CD8-positive, alpha-beta memory T cell (primary cell): ENCODE data around the gene SMIM20. TPM values are rescaled to one million over a fixed set of nuclear protein-coding genes. Genes with fewer than 3 reads are reported as not detected.

Experiments
- CTCF ChIA-PET: fragments of 350-600 bp; sonication (Branson Sonifier 250); formaldehyde crosslinking; loops from one replicate; lab custom pipeline; 2021; ENCODE audit warnings: antibody characterized with exemption; lab: Charles Lee
- POLR2A ChIA-PET: fragments of 350-600 bp; sonication (Branson Sonifier 250); formaldehyde crosslinking; loops from one replicate; lab custom pipeline; 2021; ENCODE audit warnings: antibody characterized with exemption; lab: Charles Lee
- DNase-seq, 5 donors: peaks; one replicate each; pipeline versions ENCODE4 v3.0.0 to v3.0.0-alpha.2; 2020 to 2022; ENCODE audit warnings: mixed read lengths in 1 of 5
- H3K27ac ChIP-seq: one replicate; pipeline ENCODE4 v1.7.0; 2013; ENCODE audit warnings: low read depth, mild to moderate bottlenecking, low read length, moderate library complexity
- H3K27me3 ChIP-seq: 2 replicates; pipeline ENCODE4 v1.7.0; 2013; ENCODE audit warnings: low read length, mild to moderate bottlenecking; ENCODE audit not compliant: insufficient read depth, poor library complexity, severe bottlenecking
- H3K36me3 ChIP-seq: 2 replicates; pipeline ENCODE4 v1.7.0; 2013; ENCODE audit warnings: mild to moderate bottlenecking, low read length, moderate library complexity; ENCODE audit not compliant: insufficient read depth
- H3K4me1 ChIP-seq: 2 replicates; pipeline ENCODE4 v1.7.0; 2013; ENCODE audit warnings: mild to moderate bottlenecking, low read length, moderate library complexity; ENCODE audit not compliant: insufficient read depth
- H3K4me3 ChIP-seq: 2 replicates; pipeline ENCODE4 v1.7.0; 2013; ENCODE audit warnings: mild to moderate bottlenecking, low read length
- H3K9me3 ChIP-seq: 2 replicates; pipeline ENCODE4 v1.7.0; 2013; ENCODE audit warnings: mild to moderate bottlenecking, low read length
- H3K27ac Mint-ChIP-seq, 8 donors: one replicate each; pipeline ENCODE4 v1.8.0; 2020 to 2021; ENCODE audit warnings: mixed read lengths in 8 of 8, mild to moderate bottlenecking in 6 of 8, inconsistent platforms in 3 of 8, moderate library complexity in 3 of 8
- H3K27me3 Mint-ChIP-seq, 2 donors: one replicate each; pipeline ENCODE4 v1.8.0; 2020 to 2021; ENCODE audit warnings: mixed read lengths in 2 of 2, mild to moderate bottlenecking in 1 of 2, moderate library complexity in 1 of 2
- H3K36me3 Mint-ChIP-seq, 3 donors: one replicate each; pipeline ENCODE4 v1.8.0; 2020 to 2021; ENCODE audit warnings: mixed read lengths in 3 of 3, inconsistent platforms in 1 of 3, mild to moderate bottlenecking in 1 of 3
- H3K4me1 Mint-ChIP-seq, 3 donors: one replicate each; pipeline ENCODE4 v1.8.0; 2020 to 2021; ENCODE audit warnings: mixed read lengths in 3 of 3, inconsistent platforms in 1 of 3, mild to moderate bottlenecking in 1 of 3
- H3K4me3 Mint-ChIP-seq, 7 donors: one replicate each; pipeline ENCODE4 v1.8.0; 2020 to 2021; ENCODE audit warnings: mixed read lengths in 7 of 7, mild to moderate bottlenecking in 6 of 7, moderate library complexity in 4 of 7, inconsistent platforms in 2 of 7
- H3K9me3 Mint-ChIP-seq, 5 donors: one replicate each; pipeline ENCODE4 v1.8.0; 2020 to 2022; ENCODE audit warnings: mixed read lengths in 5 of 5, mild to moderate bottlenecking in 3 of 5, moderate library complexity in 2 of 5, inconsistent platforms in 1 of 5
- polyA plus RNA-seq: library from polyadenylated mRNA; unstranded; fragments of 300-500 nt; fragmentation: Illumina TruSeq; gene quantifications from one replicate; pipeline ENCODE4 v1.2.3, GENCODE V29; 2021
- total RNA-seq, 2 experiments: library from RNA; stranded (reverse); gene quantifications; one replicate each; pipeline ENCODE4 v1.2.3, GENCODE V29; 2021

Gene SMIM20
- total and polyA plus RNA-seq, 3 experiments from 2014 or later: 25.1 to 47.3 (median 28.5) TPM

DNA sequence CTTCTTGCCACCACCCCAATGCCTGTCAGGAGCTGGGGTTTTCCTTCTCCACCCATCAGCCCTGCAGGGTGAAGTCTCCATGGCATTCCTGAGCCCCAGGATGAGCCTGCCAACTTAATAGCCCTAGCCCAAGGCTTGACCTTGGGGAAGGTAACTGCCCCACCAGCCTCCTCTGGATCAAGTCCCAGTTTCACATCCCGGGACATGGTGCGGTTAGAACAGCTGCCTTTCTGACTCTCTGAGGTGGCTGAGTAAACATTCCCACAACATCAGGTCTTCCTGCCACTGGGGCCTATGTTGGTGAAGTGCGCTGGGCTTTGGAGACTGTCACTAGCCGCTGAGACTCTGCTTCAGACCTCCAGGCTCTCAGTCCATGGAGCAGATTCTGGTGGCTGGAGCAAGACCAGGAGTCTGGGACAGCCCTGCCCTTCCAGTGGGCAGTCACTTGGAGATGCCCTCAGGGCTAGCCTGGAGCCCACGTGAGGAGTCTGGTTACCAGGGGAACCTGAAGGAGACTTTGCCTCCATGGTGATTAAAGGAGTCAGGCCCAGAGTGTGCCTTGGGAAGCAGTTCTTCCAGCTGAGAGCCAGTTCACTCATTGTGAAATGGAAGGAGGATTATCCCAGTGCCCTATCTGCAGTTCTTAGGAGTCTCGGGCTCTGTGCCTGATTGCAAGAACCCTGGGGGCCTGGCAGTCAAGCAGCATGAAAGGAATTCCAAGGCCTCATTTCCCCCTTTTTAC is 56.8 kb downstream of the SMIM20 start:
- ChIA-PET POLR2A (no interaction called here), CTCF (interaction anchor here (1.7 kb wide), 1 partner anchor 17 kb away, joined by 5 read pairs; no protein-coding TSS in a partner anchor)
- Mint-ChIP-seq H3K4me3 (no peak overlapping the region), H3K27ac (no peak overlapping the region), H3K27me3 (peaks cover 3 to 16% of the 10 kb centered on the region in 2 donors), H3K9me3 (no peaks in the 10 kb centered on the region), H3K4me1 (no peaks in the 10 kb centered on the region), H3K36me3 (no peaks in the 10 kb centered on the region)
- no peak overlapping the region for H3K4me3 ChIP-seq
- no peaks in the 10 kb centered on the region for H3K36me3 ChIP-seq
- no peak for DNase-seq
- H3K27me3 ChIP-seq: no peaks in the 10 kb centered on the region
- no peaks in the 10 kb centered on the region for H3K4me1 ChIP-seq
- no peak overlapping the region for H3K27ac ChIP-seq
- no peaks in the 10 kb centered on the region for H3K9me3 ChIP-seq

DNA sequence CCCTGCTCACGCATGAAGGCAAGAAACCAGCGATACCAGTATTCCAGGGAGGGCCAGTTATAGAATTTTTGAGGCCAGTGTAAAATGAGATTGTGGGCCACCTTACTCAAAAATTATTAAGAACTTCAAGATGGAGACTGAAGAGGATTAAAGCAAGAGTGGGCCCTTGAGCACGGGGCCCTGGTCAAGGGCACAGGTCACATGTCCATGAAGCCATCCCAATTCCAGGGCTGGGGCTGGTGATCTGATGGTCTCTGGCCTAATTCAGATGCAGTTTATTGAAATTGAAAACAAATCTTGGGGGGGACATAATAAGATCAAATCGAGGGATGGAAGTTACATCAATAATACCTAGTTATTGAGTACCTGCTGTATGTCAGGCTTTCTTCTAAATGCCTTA is 58.3 kb downstream of the SMIM20 start:
- H3K27ac Mint-ChIP-seq: no peak overlapping the region
- no peaks in the 10 kb centered on the region for H3K4me1 ChIP-seq
- H3K4me3 ChIP-seq: no peak overlapping the region
- H3K27me3 Mint-ChIP-seq: peaks cover 2 to 16% of the 10 kb centered on the region in 2 donors
- H3K36me3 Mint-ChIP-seq: no peaks in the 10 kb centered on the region
- no peaks in the 10 kb centered on the region for H3K9me3 ChIP-seq
- H3K36me3 ChIP-seq: no peaks in the 10 kb centered on the region
- CTCF ChIA-PET: interaction anchor here (1.1 to 2.1 kb wide), 2 partner anchors 16 to 25 kb away, joined by 3 to 13 read pairs; no protein-coding TSS in a partner anchor
- no peaks in the 10 kb centered on the region for H3K4me1 Mint-ChIP-seq
- DNase-seq: no peak
- POLR2A ChIA-PET: no interaction called here
- H3K9me3 Mint-ChIP-seq: no peaks in the 10 kb centered on the region
- H3K27me3 ChIP-seq: no peaks in the 10 kb centered on the region
- no peak overlapping the region for H3K27ac ChIP-seq
- no peak overlapping the region for H3K4me3 Mint-ChIP-seq

DNA sequence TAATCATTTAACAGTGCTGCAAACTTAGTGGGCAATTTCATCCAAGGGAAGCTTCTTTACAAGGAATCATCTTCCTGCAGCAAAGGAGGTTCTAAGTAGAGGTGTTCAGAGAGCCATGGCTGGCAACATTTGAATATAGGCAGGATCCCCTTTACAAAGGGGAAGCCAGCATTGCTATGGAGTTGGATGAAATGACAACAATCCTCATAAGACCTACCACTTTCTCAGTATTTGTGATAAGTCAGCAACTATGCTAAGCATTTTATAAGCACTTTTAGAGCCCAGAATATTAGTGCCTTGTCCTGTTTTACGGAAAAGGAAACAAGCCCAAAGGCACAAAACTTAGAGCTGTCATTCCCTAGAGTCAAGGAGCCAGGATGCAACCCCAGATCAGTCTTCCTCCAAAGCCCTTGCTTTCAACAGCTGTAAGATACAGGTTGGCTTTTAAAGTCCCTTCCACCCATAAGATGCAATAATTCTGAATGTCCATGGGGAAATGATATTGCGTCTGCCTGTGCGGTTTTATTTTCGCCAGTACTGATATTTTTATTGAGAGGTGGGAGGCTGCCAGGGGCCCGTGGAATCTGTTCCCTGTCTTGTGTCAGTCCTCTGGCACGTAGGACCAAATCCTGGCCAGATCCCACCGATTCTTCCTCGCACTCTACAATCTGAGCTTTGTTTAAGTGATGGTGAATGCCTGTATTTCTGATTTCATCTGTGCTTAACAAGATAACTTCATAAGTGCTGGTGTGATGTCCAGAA is 59.1 kb downstream of the SMIM20 start:
- CTCF ChIA-PET: interaction anchor here (1.1 to 2.1 kb wide), 2 partner anchors 15 to 24 kb away, joined by 3 to 13 read pairs; no protein-coding TSS in a partner anchor
- H3K27ac ChIP-seq: no peak overlapping the region
- no peak for DNase-seq
- Mint-ChIP-seq H3K27ac (peak overlapping the region in 1 of 8 donors; percentile 2), H3K9me3 (no peaks in the 10 kb centered on the region), H3K27me3 (peaks cover 0 to 16% of the 10 kb centered on the region in 2 donors), H3K4me3 (no peak overlapping the region), H3K36me3 (no peaks in the 10 kb centered on the region), H3K4me1 (no peaks in the 10 kb centered on the region)
- no peak overlapping the region for H3K4me3 ChIP-seq
- POLR2A ChIA-PET: no interaction called here
- no peaks in the 10 kb centered on the region for H3K9me3 ChIP-seq
- H3K36me3 ChIP-seq: no peaks in the 10 kb centered on the region
- H3K4me1 ChIP-seq: no peaks in the 10 kb centered on the region
- H3K27me3 ChIP-seq: no peaks in the 10 kb centered on the region

DNA sequence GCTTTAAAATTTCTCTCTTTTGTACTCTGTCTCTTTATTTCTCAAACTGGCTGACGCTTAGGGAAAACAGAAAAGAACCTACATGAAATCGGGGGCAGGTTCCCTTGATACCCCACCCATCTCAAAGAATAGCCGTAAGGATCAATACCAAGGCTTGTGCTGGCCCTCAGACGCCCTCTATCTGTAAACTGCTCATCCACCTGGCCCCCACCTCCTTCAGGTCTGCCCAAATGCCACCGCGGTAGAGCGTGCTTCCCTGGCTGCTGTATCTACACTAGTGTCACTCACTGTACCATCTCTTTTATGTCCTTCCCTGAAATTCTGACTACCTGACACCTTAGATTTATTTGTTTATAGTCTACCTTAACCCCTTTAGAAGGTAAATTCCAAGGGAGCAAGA is 62.8 kb downstream of the SMIM20 start:
- ChIA-PET POLR2A (no interaction called here), CTCF (interaction anchor here (1.8 kb wide), 1 partner anchor 11 kb away, joined by 9 read pairs; no protein-coding TSS in a partner anchor)
- Mint-ChIP-seq H3K4me3 (no peak overlapping the region), H3K27me3 (peaks cover 0 to 3% of the 10 kb centered on the region in 2 donors), H3K27ac (peak overlapping the region in 1 of 8 donors; percentile 13), H3K36me3 (no peaks in the 10 kb centered on the region), H3K4me1 (no peaks in the 10 kb centered on the region), H3K9me3 (no peaks in the 10 kb centered on the region)
- Histone ChIP-seq H3K27ac (no peak overlapping the region), H3K27me3 (no peaks in the 10 kb centered on the region), H3K36me3 (no peaks in the 10 kb centered on the region), H3K4me1 (no peaks in the 10 kb centered on the region), H3K4me3 (no peak overlapping the region), H3K9me3 (no peaks in the 10 kb centered on the region)
- no peak for DNase-seq

DNA sequence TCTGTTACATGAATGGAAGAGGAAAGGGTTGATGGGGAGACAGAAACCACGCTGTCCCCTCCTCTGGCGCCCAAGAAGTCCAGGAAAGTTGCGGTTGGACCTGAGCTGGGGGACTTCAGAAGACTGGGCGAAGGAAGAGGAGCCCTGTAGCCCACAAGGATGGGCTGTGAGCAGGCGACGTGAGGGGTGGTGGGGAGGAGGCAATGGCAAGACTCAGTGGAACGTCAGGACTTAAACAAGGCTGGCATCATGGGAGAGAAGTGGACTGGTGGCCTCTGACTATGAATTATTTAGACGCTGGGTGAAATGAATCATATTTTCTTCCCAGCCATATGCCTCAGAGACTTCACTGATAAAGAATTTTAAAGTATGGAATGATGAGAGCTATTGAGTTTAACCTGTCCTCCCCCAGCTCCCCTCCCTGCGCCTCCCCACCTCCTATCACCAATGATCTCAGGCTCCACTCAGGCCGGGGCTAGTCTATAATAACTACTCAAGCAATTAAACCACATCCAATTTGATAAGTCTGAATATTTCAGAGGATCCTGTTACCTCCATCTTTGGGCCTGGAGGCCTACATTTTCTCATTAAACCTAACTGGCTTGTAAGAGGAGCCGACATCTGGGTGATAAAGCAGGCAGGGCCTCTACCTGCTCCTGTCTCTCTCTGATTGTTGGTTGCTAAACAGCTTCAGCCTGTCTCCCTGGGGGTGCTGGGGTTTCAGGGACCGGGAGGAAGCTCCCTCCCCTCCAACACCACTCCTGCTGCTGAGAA is 63.6 kb downstream of the SMIM20 start:
- Mint-ChIP-seq H3K4me3 (no peak overlapping the region), H3K27me3 (peaks cover 0 to 3% of the 10 kb centered on the region in 2 donors), H3K4me1 (no peaks in the 10 kb centered on the region), H3K27ac (no peak overlapping the region), H3K9me3 (no peaks in the 10 kb centered on the region), H3K36me3 (no peaks in the 10 kb centered on the region)
- no peak for DNase-seq
- no peaks in the 10 kb centered on the region for H3K9me3 ChIP-seq
- H3K36me3 ChIP-seq: no peaks in the 10 kb centered on the region
- H3K27me3 ChIP-seq: no peaks in the 10 kb centered on the region
- H3K4me3 ChIP-seq: no peak overlapping the region
- H3K27ac ChIP-seq: no peak overlapping the region
- ChIA-PET CTCF (interaction anchor here (1.0 to 1.8 kb wide), 2 partner anchors 9 to 10 kb away, joined by 3 to 9 read pairs; no protein-coding TSS in a partner anchor), POLR2A (no interaction called here)
- H3K4me1 ChIP-seq: no peaks in the 10 kb centered on the region

DNA sequence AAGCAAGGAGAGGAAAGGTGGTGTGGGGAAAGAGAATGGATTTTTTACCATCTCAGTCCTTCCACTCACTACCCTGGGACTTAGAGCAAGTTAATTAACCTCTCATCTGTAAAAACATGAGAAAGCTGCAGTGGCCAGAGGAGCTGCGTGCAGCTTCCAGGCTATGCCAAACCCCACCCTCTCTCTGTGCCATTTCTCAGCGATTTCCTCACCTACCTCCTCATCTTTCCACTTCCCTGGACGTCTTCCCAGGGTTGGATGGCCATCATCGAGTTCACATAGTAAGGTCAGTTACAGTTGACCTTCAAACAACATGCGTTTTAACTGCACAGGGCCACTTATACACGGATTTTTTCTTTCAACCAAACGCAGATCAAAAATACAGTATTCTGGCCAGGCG is 64.3 kb downstream of the SMIM20 start:
- no peak overlapping the region for H3K27ac Mint-ChIP-seq
- DNase-seq: no peak
- no peaks in the 10 kb centered on the region for H3K27me3 ChIP-seq
- H3K4me3 ChIP-seq: no peak overlapping the region
- H3K9me3 Mint-ChIP-seq: no peaks in the 10 kb centered on the region
- POLR2A ChIA-PET: no interaction called here
- H3K27me3 Mint-ChIP-seq: peaks cover 0 to 3% of the 10 kb centered on the region in 2 donors
- CTCF ChIA-PET: interaction anchor here (1.8 kb wide), 1 partner anchor 10 kb away, joined by 9 read pairs; no protein-coding TSS in a partner anchor
- H3K36me3 ChIP-seq: no peaks in the 10 kb centered on the region
- H3K9me3 ChIP-seq: no peaks in the 10 kb centered on the region
- no peaks in the 10 kb centered on the region for H3K4me1 Mint-ChIP-seq
- no peak overlapping the region for H3K4me3 Mint-ChIP-seq
- H3K4me1 ChIP-seq: no peaks in the 10 kb centered on the region
- no peaks in the 10 kb centered on the region for H3K36me3 Mint-ChIP-seq
- no peak overlapping the region for H3K27ac ChIP-seq
